HUES6 (cell line): ENCODE measurements around the gene CCNG1.
"Not testable (repeated sequence)": the region's sequence is repeated elsewhere in the genome, so short reads cannot be mapped to it uniquely, and the experiment has no call there.

Experiments
- H3K27ac ChIP-seq: 2 replicates; pipeline ENCODE4 v1.7.0; 2013; ENCODE audit warnings: low read depth, mild to moderate bottlenecking, low read length, inconsistent platforms
- H3K27me3 ChIP-seq: 2 replicates; pipeline ENCODE4 v1.6.1; 2013; ENCODE audit warnings: low read length; ENCODE audit not compliant: control insufficient read depth, insufficient read depth
- H3K36me3 ChIP-seq: 2 replicates; pipeline ENCODE4 v1.6.1; 2013; ENCODE audit warnings: low read length; ENCODE audit not compliant: control insufficient read depth, insufficient read depth
- H3K4me1 ChIP-seq: 2 replicates; pipeline ENCODE4 v1.6.1; 2013; ENCODE audit warnings: low read length; ENCODE audit not compliant: control insufficient read depth, insufficient read depth
- H3K4me3 ChIP-seq: 2 replicates; pipeline ENCODE4 v1.5.1; 2013; ENCODE audit warnings: low read depth, low read length
- H3K9ac ChIP-seq: one replicate; pipeline ENCODE4 v1.6.1; 2013; ENCODE audit warnings: mild to moderate bottlenecking, low read length
- H3K9me3 ChIP-seq: 2 replicates; pipeline ENCODE4 v1.6.1; 2013; ENCODE audit warnings: low read depth, low read length; ENCODE audit not compliant: control insufficient read depth, insufficient read depth

The CCNG1 gene, protein sequence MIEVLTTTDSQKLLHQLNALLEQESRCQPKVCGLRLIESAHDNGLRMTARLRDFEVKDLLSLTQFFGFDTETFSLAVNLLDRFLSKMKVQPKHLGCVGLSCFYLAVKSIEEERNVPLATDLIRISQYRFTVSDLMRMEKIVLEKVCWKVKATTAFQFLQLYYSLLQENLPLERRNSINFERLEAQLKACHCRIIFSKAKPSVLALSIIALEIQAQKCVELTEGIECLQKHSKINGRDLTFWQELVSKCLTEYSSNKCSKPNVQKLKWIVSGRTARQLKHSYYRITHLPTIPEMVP

DNA sequence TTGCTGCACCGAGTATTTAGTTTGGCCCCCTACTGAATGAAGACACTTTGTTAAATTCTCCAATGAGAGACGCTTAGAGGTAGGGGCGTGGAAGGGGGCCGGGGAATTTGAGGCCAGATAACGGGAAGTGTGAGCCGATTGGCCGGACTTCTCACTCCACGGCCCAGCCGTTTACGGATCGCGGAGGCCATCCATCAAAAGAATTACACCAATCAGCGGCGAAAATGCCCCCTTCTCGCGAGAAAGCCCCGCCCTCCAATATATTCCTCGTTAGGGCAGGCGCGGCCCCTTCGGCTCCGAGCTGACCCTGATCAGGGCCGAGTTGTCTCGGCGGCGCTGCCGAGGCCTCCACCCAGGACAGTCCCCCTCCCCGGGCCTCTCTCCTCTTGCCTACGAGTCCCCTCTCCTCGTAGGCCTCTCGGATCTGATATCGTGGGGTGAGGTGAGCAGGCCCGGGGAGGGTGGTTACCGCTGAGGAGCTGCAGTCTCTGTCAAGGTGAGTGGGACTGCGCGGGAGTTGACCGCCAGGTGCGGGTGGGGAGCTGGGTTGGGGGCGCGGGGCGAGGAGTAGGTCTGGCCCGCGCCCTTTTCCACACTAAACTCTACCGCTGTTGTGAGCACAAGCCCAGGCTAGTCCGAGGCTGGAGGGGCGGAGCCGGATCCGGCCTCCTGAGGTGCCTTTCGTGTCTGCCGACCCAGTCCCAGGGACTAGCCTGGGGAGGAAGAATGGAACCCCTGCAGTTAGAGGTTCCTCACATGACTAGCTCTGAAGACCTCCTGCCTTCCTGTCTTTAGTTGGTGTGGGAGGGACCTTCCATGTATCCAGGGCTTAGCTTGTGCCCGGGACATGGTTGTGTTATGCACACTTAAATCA lies at the start of gene CCNG1:
Gene CCNG1 (plus strand): TSS at position 287 of the 874 bp plus-strand sequence. CDS start 1,662 bp downstream, outside the sequence.
- Histone ChIP-seq H3K4me1 (peaks cover 12% of the 10 kb centered on the region), H3K9me3 (no peaks in the 10 kb centered on the region), H3K4me3 (peak within 1 kb of the TSS; percentile 92), H3K9ac (peak within 1 kb of the TSS; percentile 97), H3K27me3 (no peaks in the 10 kb centered on the region), H3K36me3 (peaks cover 43% of the 10 kb centered on the region), H3K27ac (peak within 1 kb of the TSS; percentile 99)

DNA sequence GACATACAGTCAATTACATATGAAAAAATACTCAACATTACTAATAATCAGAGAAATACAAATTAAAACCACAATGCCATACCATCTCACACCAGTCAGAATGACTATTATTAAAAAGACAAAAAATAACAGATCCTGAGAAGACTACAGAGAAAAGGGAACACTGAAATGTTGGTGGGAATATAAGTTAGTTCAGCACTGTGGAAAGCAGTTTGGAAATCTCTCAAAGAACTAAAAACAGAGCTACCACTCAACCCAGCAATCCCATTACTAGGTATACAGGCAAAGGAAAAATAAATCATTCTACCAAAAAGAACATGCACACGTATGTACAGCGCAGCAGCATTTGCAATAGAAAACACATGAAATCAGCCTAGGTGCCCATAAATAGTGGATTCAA lies 41.6 kb upstream of the CCNG1 start:
- Histone ChIP-seq H3K36me3 (no peaks in the 10 kb centered on the region), H3K27me3 (no peaks in the 10 kb centered on the region), H3K4me1 (no peaks in the 10 kb centered on the region), H3K9me3 (no peaks in the 10 kb centered on the region), H3K4me3 (no peak overlapping the region), H3K27ac (no peak overlapping the region), H3K9ac (no peak overlapping the region)

DNA sequence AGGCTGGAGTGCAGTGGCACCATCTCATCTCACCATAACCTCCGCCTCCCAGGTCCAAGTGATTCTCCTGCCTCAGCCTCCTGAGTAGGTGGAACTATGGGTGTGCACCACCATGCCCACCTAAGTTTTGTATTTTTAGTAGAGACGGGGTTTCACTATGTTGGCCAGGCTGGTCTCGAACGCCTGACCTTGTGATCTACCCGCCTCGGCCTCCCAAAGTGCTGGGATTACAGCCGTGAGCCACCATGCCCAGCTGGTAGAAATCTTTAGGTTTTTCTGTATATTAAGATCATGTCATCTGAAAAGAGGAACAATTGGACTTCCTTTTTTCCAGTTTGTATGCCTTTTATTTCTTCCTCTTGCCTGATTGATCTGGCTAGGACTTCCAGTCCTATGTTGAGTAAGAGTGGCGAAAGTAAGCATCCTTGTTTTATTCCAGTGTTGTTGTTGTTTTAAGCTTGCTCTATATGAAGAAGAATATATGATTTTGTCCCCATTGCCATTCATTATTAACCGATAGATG lies 40.5 kb upstream of the CCNG1 start:
- not testable (repeated sequence) for H3K27me3 ChIP-seq, H3K9ac ChIP-seq, H3K27ac ChIP-seq, H3K4me3 ChIP-seq, H3K9me3 ChIP-seq, H3K36me3 ChIP-seq, H3K4me1 ChIP-seq

DNA sequence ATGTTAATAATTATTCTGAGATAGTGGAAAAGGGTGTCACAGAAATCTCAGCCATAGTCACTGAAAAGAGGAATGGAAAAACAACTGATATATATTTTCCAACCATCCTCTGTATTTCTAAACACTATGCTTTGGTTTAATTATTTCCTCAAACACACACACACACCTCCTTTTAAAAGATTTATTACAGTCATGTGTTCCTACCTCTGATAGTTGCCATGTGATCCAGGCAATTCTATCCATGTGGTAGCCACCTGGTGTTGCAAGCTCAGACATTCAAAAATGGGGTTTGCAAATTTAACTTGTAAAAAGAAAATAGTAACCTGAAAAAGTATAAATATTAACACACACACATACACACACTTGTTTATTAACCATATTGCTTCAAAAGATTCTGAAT lies 40.0 kb upstream of the CCNG1 start:
- Histone ChIP-seq H3K27me3 (no peaks in the 10 kb centered on the region), H3K27ac (no peak overlapping the region), H3K9me3 (no peaks in the 10 kb centered on the region), H3K36me3 (no peaks in the 10 kb centered on the region), H3K9ac (no peak overlapping the region), H3K4me1 (no peaks in the 10 kb centered on the region), H3K4me3 (no peak overlapping the region)

DNA sequence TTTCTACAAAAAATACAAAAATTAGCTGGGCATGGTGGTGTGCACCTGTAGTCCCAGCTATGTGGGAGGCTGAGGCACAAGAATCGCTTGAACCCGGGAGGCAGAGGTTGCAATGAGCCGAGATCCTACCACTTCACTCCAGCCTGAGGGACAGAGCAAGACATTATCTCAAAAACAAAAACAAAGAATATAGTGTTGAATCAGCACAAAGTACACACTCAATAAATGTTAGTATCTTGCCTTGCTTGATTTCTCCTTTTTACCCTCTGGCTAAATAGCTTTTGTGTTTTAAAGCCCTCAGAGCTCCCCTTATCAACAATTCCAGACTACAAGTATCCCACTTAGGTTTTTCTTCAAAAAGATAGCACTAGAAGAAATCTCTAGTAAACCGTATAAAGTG lies 37.5 kb upstream of the CCNG1 start:
- H3K4me1 ChIP-seq = no peaks in the 10 kb centered on the region
- no peak overlapping the region for H3K9ac ChIP-seq
- H3K36me3 ChIP-seq = no peaks in the 10 kb centered on the region
- H3K27me3 ChIP-seq = no peaks in the 10 kb centered on the region
- no peaks in the 10 kb centered on the region for H3K9me3 ChIP-seq
- no peak overlapping the region for H3K4me3 ChIP-seq
- no peak overlapping the region for H3K27ac ChIP-seq

DNA sequence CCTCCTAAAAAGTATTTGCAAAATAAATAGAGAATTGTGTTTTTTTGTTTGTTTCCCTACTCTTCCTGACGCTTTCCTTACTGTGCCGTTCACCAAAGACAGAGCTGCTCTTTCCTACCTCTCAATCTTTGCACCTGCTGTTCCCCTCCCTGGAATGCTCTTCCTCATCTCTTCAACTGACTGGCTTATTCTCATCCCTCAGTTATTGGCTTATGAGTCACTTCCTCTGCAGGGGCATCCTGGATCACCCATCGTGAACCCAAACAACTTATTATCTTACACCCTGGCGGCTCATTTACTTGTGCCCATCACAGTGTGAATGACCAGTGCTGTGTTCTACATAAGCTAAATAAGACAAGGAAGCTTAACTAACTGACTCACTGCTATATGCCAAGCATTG lies 36.1 kb upstream of the CCNG1 start:
- no peak overlapping the region for H3K9ac ChIP-seq
- H3K27ac ChIP-seq = no peak overlapping the region
- no peaks in the 10 kb centered on the region for H3K36me3 ChIP-seq
- H3K4me1 ChIP-seq = no peaks in the 10 kb centered on the region
- no peak overlapping the region for H3K4me3 ChIP-seq
- H3K9me3 ChIP-seq = no peaks in the 10 kb centered on the region
- H3K27me3 ChIP-seq = no peaks in the 10 kb centered on the region

DNA sequence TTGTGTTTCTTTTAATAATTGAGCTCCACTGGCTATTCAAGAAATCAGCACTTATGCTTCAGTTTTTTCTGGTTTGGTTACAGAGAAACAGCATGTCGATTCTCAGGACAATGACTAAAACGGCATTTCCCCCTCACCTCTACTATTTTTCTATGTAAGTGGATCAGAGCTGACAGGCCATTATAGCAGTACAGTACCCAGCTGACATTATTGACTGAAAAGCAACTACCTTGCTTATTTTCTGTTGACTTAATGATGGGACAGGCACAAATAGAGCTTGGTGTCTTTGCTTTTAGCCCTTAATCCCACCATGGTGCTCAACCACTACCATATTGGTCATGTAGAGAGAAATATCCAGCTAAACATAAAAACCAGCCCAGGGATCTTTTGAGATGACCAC lies 35.4 kb upstream of the CCNG1 start:
- no peaks in the 10 kb centered on the region for H3K27me3 ChIP-seq
- peaks cover under 1% of the 10 kb centered on the region; the same call in 1 of the 2 replicates for H3K4me1 ChIP-seq
- H3K27ac ChIP-seq = no peak overlapping the region
- H3K9me3 ChIP-seq = no peaks in the 10 kb centered on the region
- H3K4me3 ChIP-seq = no peak overlapping the region
- H3K36me3 ChIP-seq = no peaks in the 10 kb centered on the region
- H3K9ac ChIP-seq = no peak overlapping the region

DNA sequence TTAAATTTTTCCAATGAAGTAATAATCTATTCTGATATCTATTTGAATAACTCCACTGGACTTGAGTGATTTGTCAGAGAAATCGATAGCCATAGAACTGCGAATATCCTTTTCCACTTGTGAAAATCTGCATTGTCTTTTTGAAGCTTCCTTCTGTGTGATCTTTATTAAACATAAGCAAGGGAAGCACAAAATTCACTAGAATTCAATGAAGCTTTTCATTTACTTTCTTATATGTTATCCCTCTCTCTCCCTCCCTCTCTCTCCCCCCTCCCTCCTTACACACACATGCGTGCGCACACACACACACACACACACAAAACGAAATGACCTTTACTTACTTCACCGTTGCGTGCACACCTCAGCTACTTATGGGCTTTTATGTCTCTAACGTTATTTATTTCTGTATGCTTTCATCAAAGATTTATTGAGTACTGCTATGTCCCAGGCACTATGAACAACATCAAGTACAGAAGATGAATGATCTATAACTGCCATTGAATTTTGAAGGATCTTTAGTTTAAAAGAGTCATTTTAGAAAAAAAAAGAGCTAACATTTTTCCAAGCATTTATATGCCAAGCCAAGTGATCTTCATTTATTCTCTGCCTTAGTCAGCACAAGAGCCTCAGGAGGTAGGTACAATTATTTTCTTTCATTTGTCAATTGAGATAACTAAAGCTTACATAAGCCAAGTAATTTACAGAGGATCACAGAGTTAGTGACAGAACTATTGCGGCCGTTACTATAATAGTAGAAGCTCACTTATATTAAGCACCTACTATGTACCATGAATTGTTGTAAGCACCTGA lies 32.8 kb upstream of the CCNG1 start:
- Histone ChIP-seq H3K9me3 (no peaks in the 10 kb centered on the region), H3K27ac (no peak overlapping the region), H3K27me3 (no peaks in the 10 kb centered on the region), H3K9ac (no peak overlapping the region), H3K4me1 (peaks cover 5% of the 10 kb centered on the region; the same call in 1 of the 2 replicates), H3K4me3 (no peak overlapping the region), H3K36me3 (no peaks in the 10 kb centered on the region)

DNA sequence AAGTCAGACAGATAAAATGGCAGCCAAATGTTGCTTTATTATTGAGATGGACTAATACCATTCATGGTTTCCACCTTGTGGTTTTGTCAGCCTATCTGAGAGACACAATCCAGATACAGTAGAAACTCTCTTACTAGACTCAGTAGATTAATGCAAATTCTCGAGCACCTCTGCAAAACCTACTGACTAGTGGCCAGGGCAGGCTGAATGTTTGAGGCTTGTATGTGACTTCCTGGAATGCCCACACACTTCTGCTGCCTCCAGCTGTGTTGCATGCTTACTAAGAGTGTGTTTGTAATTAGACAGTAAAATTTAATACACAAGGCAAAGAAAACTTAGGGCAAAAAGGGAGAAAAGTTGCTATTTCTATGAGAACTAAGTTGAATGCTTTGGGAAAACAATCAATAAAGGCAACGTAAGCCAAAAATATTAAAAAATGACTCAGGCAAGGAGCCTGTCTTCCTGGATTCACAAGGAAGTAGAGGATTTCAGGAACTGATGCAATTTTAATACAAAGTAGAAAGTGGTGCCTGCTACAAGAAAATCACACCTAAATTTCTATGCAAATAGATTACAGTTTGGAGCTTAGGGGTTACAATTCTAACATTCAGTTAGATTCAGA lies 30.2 kb upstream of the CCNG1 start:
- H3K9ac ChIP-seq = no peak overlapping the region
- H3K4me1 ChIP-seq = peaks cover 5% of the 10 kb centered on the region; the same call in 1 of the 2 replicates
- H3K27ac ChIP-seq = no peak overlapping the region
- no peaks in the 10 kb centered on the region for H3K36me3 ChIP-seq
- no peaks in the 10 kb centered on the region for H3K9me3 ChIP-seq
- no peak overlapping the region for H3K4me3 ChIP-seq
- no peaks in the 10 kb centered on the region for H3K27me3 ChIP-seq

DNA sequence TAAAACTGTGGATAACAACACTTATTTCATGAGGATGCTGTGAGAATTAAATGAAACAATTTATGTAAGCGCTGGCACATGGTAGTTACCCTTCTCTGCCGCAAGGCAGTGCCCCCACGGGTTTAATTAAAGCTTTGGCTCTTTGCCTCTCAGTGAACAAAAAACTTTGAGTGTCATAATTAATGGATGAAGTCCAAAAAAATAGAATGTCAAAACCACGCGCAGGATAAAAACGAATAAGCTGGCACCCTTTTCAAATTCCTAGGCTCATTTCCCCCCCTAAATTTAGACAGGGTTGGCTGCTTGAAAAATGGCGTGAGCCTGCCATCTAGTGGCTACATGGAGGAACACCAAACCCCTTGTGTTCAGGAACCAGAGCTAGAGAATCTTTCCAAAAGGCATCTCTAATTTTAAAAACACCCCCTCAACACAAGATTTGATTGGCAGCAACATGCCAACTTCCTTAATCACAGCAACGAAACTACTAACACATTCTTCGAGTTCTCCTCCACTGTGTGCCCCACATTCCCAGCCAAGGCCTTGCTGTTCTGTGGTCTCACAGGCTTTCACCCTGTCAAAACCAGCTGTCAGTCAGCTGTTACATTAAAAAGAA lies 29.0 kb upstream of the CCNG1 start:
- Histone ChIP-seq H3K27ac (no peak overlapping the region), H3K4me3 (no peak overlapping the region), H3K4me1 (peaks cover 5% of the 10 kb centered on the region; the same call in 1 of the 2 replicates), H3K9me3 (no peaks in the 10 kb centered on the region), H3K36me3 (no peaks in the 10 kb centered on the region), H3K27me3 (no peaks in the 10 kb centered on the region), H3K9ac (no peak overlapping the region)
